Hematopoietic multipotent progenitor cell treated with erythropoietin and hydrocortisone succinate and interleukin-3 and kit ligand, for 15 days (in vitro differentiated cells): Measurements from ENCODE around the gene MLANA.

Source experiments
- DNase-seq: peaks from one replicate; pipeline ENCODE4 v3.0.0-alpha.2; 2015; ENCODE audit warnings: low spot score

Gene MLANA

GRCh38 chr9:5958273-5958672 is 67.6 kb downstream of the MLANA start:
- no peak for DNase-seq
